ENCODE data around the gene FUOM. TPM values are rescaled to one million over a fixed set of nuclear protein-coding genes. Genes with fewer than 3 reads are reported as not detected.

The FUOM gene
- total and polyA plus RNA-seq, 2 donors (not counting 3 experiments of a cell fraction or from before 2014, with no cell fraction given): 17.4 to 33.9 TPM

GRCh38 chr10:133326745-133327650, 30.8 kb downstream of the FUOM start:
- BruUV-seq (replicated peaks): no TSS peak

More at GRCh38 chr10:133326745-133327650, 30.8 kb downstream of the FUOM start:
- Histone ChIP-seq H3K9ac (replicated peaks; ENCODE audit: extremely low read depth, insufficient read depth, low read length) (no peak overlapping the region), H3K4me3 (replicated peaks in 1 of 3; ENCODE audit: insufficient read depth in 1 of 3, low read depth in 1 of 3, low read length in 3 of 3) (no peak overlapping the region), H3K27me3 (ENCODE audit: control insufficient read depth in 2 of 2, insufficient read depth in 2 of 2, low read length in 2 of 2) (peaks cover 34 to 46% of the 10 kb centered on the region in 2 experiments), H3K9me3 (replicated peaks; ENCODE audit: control insufficient read depth, insufficient read depth, low read length) (no peaks in the 10 kb centered on the region), H4K20me1 (replicated peaks; ENCODE audit: control insufficient read depth, extremely low read depth, insufficient read depth, low read length) (no peaks in the 10 kb centered on the region), H3K79me2 (ENCODE audit: control insufficient read depth, insufficient read depth, low read length) (no peaks in the 10 kb centered on the region), H2AFZ (ENCODE audit: low read depth, low read length) (no peak overlapping the region), H3K4me1 (ENCODE audit: control insufficient read depth, extremely low read depth, insufficient read depth, low read length) (peaks cover 2% of the 10 kb centered on the region), H3K27ac (ENCODE audit: insufficient read depth, low read depth, low read length) (no peak overlapping the region), H3K36me3 (ENCODE audit: control insufficient read depth in 2 of 2, extremely low read depth in 1 of 2, insufficient read depth in 2 of 2, low read length in 2 of 2) (no peaks in the 10 kb centered on the region), H3K9me1 (replicated peaks; ENCODE audit: control insufficient read depth, extremely low read depth, insufficient read depth, low read length) (no peaks in the 10 kb centered on the region), H3K4me2 (ENCODE audit: insufficient read depth, low read length) (no peak overlapping the region)
- CTCF ChIA-PET: no interaction called here
- DNase-seq (ENCODE audit: low read depth, low spot score) (no peak), FAIRE-seq (no peak)
- intact Hi-C loops (cut with micrococcal nuclease): loop anchor here (5.0 kb wide), 2 partner anchors 110 to 385 kb away; partner anchors contain the start of gene CFAP46
- dilution Hi-C loops (cut with MboI; ENCODE audit: extremely low pct_ligation_motif_present, low sequenced_read_pairs): no loop called here
- POLR2A ChIA-PET: no interaction called here
- TF ChIP-seq POLR2AphosphoS5 (IDR thresholded peaks at IDR 0.05; ENCODE audit: insufficient read depth, low read depth, low read length) (no peak), MYC (IDR thresholded peaks at IDR 0.05; ENCODE audit: low read depth, low read length) (no peak), FOS (IDR thresholded peaks at IDR 0.05; ENCODE audit: borderline replicate concordance, insufficient read depth, low read length) (no peak), JUN (IDR thresholded peaks at IDR 0.05; ENCODE audit: borderline replicate concordance, insufficient read depth, insufficient read length, low read depth) (no peak), POLR2A (IDR thresholded peaks at IDR 0.05; ENCODE audit: low read depth, low read length) (no peak), GATA2 (IDR thresholded peaks at IDR 0.05; ENCODE audit: insufficient read depth, insufficient read length, low read depth, low read length) (no peak), CTCF (IDR thresholded peaks at IDR 0.05; ENCODE audit: extremely low read depth in 1 of 2, insufficient read depth in 1 of 2, low read depth in 1 of 2, low read length in 2 of 2) (no peak), MAX (IDR thresholded peaks at IDR 0.05; ENCODE audit: insufficient read depth, insufficient read length) (no peak), EZH2 (IDR thresholded peaks at IDR 0.05; ENCODE audit: borderline replicate concordance, low read depth, low read length, severe bottlenecking) (no peak)

All from endothelial cell of umbilical vein (primary cell).